DOHH2 (cell line): ENCODE results near the gene KL.

Source experiments
- H3F3A ChIP-seq: fragments of 200-600 bp; sonication (generic), shearing (Covaris generic); 2 replicates; pipeline ENCODE4 v1.6.0; 2016; ENCODE audit warnings: antibody characterized with exemption, mild to moderate bottlenecking; ENCODE audit not compliant: control insufficient read depth, insufficient read depth
- H3K27ac ChIP-seq: fragments of 200-600 bp; sonication (generic); 2 replicates; pipeline ENCODE4 v1.5.1; 2014; ENCODE audit warnings: low read depth, mild to moderate bottlenecking, low read length, moderate library complexity
- H3K27me3 ChIP-seq: fragments of 200-600 bp; sonication (generic); 2 replicates; pipeline ENCODE4 v1.6.1; 2014; ENCODE audit warnings: mild to moderate bottlenecking, low read length, mixed read lengths; ENCODE audit not compliant: control insufficient read depth
- H3K36me3 ChIP-seq: fragments of 200-600 bp; sonication (generic); 2 replicates; pipeline ENCODE4 v1.6.1; 2014; ENCODE audit warnings: mild to moderate bottlenecking, low read length, moderate library complexity, mixed read lengths; ENCODE audit not compliant: control insufficient read depth
- H3K4me1 ChIP-seq: fragments of 200-600 bp; sonication (generic); 2 replicates; pipeline ENCODE4 v1.6.1; 2014; ENCODE audit warnings: mild to moderate bottlenecking, low read length, mixed read lengths; ENCODE audit not compliant: control insufficient read depth
- H3K4me2 ChIP-seq: fragments of 200-600 bp; sonication (generic); 2 replicates; pipeline ENCODE4 v1.6.0; 2014; ENCODE audit warnings: mild to moderate bottlenecking, low read length, moderate library complexity
- H3K4me3 ChIP-seq: fragments of 200-600 bp; sonication (generic); 2 replicates; pipeline ENCODE4 v1.5.1; 2014; ENCODE audit warnings: mild to moderate bottlenecking, low read length, mixed read lengths
- H3K79me2 ChIP-seq: fragments of 200-600 bp; sonication (generic); 2 replicates; pipeline ENCODE4 v1.6.1; 2014; ENCODE audit warnings: mild to moderate bottlenecking, low read length, mixed read lengths; ENCODE audit not compliant: control insufficient read depth
- H3K9me2 ChIP-seq: fragments of 200-600 bp; sonication (generic); replicated peaks from 2 replicates; pipeline ENCODE4 v1.6.1; 2014; ENCODE audit warnings: mild to moderate bottlenecking, low read length, mixed read lengths; ENCODE audit not compliant: control insufficient read depth
- H3K9me3 ChIP-seq: fragments of 200-600 bp; sonication (generic); 2 replicates; pipeline ENCODE4 v1.6.1; 2014; ENCODE audit warnings: antibody characterized with exemption, low read length, mixed read lengths; ENCODE audit not compliant: control insufficient read depth, insufficient read depth
- H4K20me1 ChIP-seq: fragments of 200-600 bp; sonication (generic); 2 replicates; pipeline ENCODE4 v1.6.0; 2014; ENCODE audit warnings: low read depth, mild to moderate bottlenecking, antibody characterized with exemption, low read length, moderate library complexity; ENCODE audit not compliant: control insufficient read depth, insufficient read depth
- EZH2phosphoT487 ChIP-seq: fragments of 200-600 bp; sonication (generic); IDR thresholded peaks from 2 replicates; pipeline ENCODE4 v1.6.1; 2017; ENCODE audit warnings: borderline replicate concordance, mild to moderate bottlenecking, antibody characterized with exemption, low read length, moderate library complexity, mixed read lengths
- TF ChIP-seq, protein P1 (sequence below): fragments of 200-600 bp; sonication (generic); IDR thresholded peaks from one replicate; pipeline ENCODE4 v1.5.1; 2014; ENCODE audit warnings: antibody characterized with exemption, mild to moderate bottlenecking, low read depth, low read length; ENCODE audit not compliant: poor library complexity, severe bottlenecking

The KL gene

DNA sequence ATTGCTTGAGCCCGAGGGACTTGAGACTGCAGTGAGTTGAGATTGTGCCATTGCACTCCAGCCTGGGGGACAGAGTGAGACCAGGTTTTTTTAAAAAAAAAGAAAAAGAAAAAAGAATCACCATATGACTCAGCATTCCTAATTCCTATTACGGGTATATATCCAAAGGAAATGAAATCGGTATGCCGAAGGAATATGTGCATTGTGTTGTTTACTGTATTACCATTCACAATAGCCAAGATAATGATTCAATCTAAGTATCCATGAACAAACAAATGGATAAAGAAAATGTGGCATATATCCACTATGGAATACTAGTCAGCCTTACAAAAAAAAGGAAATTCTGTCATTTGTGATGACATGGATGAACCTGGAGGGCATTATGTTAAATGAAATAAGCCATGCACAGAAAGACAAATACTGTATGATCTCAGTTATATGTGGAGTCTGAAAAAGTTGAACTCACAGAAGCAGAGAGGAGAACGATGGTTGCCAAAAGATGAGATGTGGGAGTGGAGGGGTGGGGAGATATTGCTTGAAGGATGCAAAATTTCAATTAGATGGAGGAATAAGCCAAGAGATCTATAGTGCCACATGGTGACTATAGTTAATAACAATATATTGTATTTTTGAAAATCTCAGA lies 4.3 kb upstream of the KL start:
- Histone ChIP-seq H3K36me3 (no peaks in the 10 kb centered on the region), H3K27ac (no peak overlapping the region), H4K20me1 (no peaks in the 10 kb centered on the region), H3F3A (no peaks in the 10 kb centered on the region), H3K27me3 (0 out of 2 replicates have a peak, but pooled peaks cover 3% of the 10 kb centered on the region), H3K9me3 (no peaks in the 10 kb centered on the region), H3K79me2 (no peaks in the 10 kb centered on the region), H3K9me2 (no peaks in the 10 kb centered on the region), H3K4me2 (no peak overlapping the region), H3K4me1 (no peaks in the 10 kb centered on the region), H3K4me3 (no peak overlapping the region)
- no peak for TF ChIP-seq EZH2phosphoT487
- TF ChIP-seq, protein P1, sequence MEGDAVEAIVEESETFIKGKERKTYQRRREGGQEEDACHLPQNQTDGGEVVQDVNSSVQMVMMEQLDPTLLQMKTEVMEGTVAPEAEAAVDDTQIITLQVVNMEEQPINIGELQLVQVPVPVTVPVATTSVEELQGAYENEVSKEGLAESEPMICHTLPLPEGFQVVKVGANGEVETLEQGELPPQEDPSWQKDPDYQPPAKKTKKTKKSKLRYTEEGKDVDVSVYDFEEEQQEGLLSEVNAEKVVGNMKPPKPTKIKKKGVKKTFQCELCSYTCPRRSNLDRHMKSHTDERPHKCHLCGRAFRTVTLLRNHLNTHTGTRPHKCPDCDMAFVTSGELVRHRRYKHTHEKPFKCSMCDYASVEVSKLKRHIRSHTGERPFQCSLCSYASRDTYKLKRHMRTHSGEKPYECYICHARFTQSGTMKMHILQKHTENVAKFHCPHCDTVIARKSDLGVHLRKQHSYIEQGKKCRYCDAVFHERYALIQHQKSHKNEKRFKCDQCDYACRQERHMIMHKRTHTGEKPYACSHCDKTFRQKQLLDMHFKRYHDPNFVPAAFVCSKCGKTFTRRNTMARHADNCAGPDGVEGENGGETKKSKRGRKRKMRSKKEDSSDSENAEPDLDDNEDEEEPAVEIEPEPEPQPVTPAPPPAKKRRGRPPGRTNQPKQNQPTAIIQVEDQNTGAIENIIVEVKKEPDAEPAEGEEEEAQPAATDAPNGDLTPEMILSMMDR = no peak

DNA sequence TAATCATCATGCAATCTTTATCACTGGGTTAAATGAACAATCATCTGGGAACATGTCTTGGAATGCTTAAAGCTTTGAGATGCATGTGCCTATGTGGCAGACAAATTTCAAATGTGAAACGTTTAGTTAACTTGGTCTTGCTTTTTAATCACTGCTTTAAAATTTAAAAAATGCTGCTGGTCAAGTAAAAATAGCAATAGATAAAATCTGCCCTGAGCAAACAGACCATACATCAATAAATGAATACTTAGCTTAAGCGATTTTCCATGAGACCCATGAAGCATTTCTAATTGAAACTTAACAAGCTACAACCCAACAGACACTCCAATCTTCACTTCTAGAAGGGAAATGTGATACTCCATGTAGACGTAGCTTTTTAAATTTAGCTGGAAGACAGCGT lies 1.9 kb upstream of the KL start:
- Histone ChIP-seq H3K27ac (no peak overlapping the region), H3K36me3 (no peaks in the 10 kb centered on the region), H3K9me2 (no peaks in the 10 kb centered on the region), H3K4me1 (no peaks in the 10 kb centered on the region), H3K79me2 (no peaks in the 10 kb centered on the region), H4K20me1 (no peaks in the 10 kb centered on the region), H3K4me2 (no peak overlapping the region), H3K9me3 (no peaks in the 10 kb centered on the region), H3K27me3 (0 out of 2 replicates have a peak, but pooled peaks cover 3% of the 10 kb centered on the region), H3K4me3 (no peak overlapping the region), H3F3A (no peaks in the 10 kb centered on the region)
- TF ChIP-seq EZH2phosphoT487 = no peak
- TF ChIP-seq, protein P1 = no peak

DNA sequence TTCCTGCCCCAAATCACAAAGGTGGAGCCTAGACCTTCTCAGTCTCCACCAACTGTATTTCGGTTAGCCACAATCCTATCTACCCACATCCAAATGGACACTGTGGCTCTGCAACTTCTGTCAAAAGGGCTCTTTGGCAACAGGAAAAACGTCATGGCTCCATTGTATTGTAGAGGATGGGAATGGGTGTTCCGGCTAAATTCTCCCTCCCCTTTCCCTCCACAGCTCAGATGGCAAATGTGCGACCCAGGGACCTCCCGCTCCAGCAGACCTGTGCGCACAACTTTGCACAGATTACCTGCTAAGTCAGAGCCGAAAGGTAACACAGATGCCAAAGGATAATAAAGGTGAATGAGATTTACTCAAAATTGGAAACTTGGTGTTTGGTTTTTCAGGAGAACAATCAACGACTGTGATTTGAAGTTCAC lies 968 bp upstream of the KL start:
- Histone ChIP-seq H3K4me1 (no peaks in the 10 kb centered on the region), H4K20me1 (no peaks in the 10 kb centered on the region), H3K79me2 (no peaks in the 10 kb centered on the region), H3K9me3 (no peaks in the 10 kb centered on the region), H3K4me3 (no peak overlapping the region), H3K4me2 (no peak overlapping the region), H3K9me2 (no peaks in the 10 kb centered on the region), H3K36me3 (no peaks in the 10 kb centered on the region), H3K27ac (no peak overlapping the region), H3K27me3 (0 out of 2 replicates have a peak, but pooled peaks cover 3% of the 10 kb centered on the region), H3F3A (no peaks in the 10 kb centered on the region)
- no peak for TF ChIP-seq EZH2phosphoT487
- TF ChIP-seq, protein P1 = no peak
